Measurements from ENCODE around the gene TCEAL5.
A peak's percentile ranks its signal among the peaks of the same experiment; 100 is the strongest.

Gene TCEAL5

GRCh38 chrX:103254171-103254824, 22.3 kb downstream of the TCEAL5 start:
- no peak for DNase-seq (ENCODE audit: low spot score)
- in situ Hi-C loops (cut with MboI; ENCODE audit: low pct_unique_long_range_greater_than_20kb, low sequenced_read_pairs, unreplicated experiment) = no loop called here
- no peak for TF ChIP-seq CTCF (IDR thresholded peaks at IDR 0.05; ENCODE audit: extremely low read depth, insufficient read depth, missing control alignments)

GRCh38 chrX:103253608-103254007, 22.9 kb downstream of the TCEAL5 start:
- in situ Hi-C loops (cut with MboI; ENCODE audit: low pct_unique_long_range_greater_than_20kb, low sequenced_read_pairs, unreplicated experiment) = no loop called here
- no peak for DNase-seq (ENCODE audit: low spot score)
- TF ChIP-seq CTCF (IDR thresholded peaks at IDR 0.05; ENCODE audit: extremely low read depth, insufficient read depth, missing control alignments) = no peak

GRCh38 chrX:103250977-103251376, 25.6 kb downstream of the TCEAL5 start:
- no peak for TF ChIP-seq CTCF (IDR thresholded peaks at IDR 0.05; ENCODE audit: extremely low read depth, insufficient read depth, missing control alignments)
- in situ Hi-C loops (cut with MboI; ENCODE audit: low pct_unique_long_range_greater_than_20kb, low sequenced_read_pairs, unreplicated experiment) = no loop called here
- no peak for DNase-seq (ENCODE audit: low spot score)

- in situ Hi-C loops (cut with MboI; ENCODE audit: low pct_unique_long_range_greater_than_20kb, low sequenced_read_pairs, unreplicated experiment) = no loop called here
- DNase-seq (ENCODE audit: low spot score) = no peak
- no peak for TF ChIP-seq CTCF (IDR thresholded peaks at IDR 0.05; ENCODE audit: extremely low read depth, insufficient read depth, missing control alignments)
These were observed 26.7 kb downstream of the TCEAL5 start for GRCh38 chrX:103249805-103250204.

- TF ChIP-seq CTCF (IDR thresholded peaks at IDR 0.05; ENCODE audit: extremely low read depth, insufficient read depth, missing control alignments) = peak; percentile 28
- DNase-seq (ENCODE audit: low spot score) = peak; percentile 27
- in situ Hi-C loops (cut with MboI; ENCODE audit: low pct_unique_long_range_greater_than_20kb, low sequenced_read_pairs, unreplicated experiment) = no loop called here
These were observed 28.0 kb downstream of the TCEAL5 start for GRCh38 chrX:103248553-103248952.

GRCh38 chrX:103240155-103240554, 36.4 kb downstream of the TCEAL5 start:
- TF ChIP-seq CTCF (IDR thresholded peaks at IDR 0.05; ENCODE audit: extremely low read depth, insufficient read depth, missing control alignments) = no peak
- DNase-seq (ENCODE audit: low spot score) = no peak
- in situ Hi-C loops (cut with MboI; ENCODE audit: low pct_unique_long_range_greater_than_20kb, low sequenced_read_pairs, unreplicated experiment) = no loop called here

Data from GM13977 (cell line).